ENCODE results near the gene LMOD3. TPM values are rescaled to one million over a fixed set of nuclear protein-coding genes. Genes with fewer than 3 reads are reported as not detected.

LMOD3 gene
- total RNA-seq, 1 experiment from 2014 or later = not detected

DNA sequence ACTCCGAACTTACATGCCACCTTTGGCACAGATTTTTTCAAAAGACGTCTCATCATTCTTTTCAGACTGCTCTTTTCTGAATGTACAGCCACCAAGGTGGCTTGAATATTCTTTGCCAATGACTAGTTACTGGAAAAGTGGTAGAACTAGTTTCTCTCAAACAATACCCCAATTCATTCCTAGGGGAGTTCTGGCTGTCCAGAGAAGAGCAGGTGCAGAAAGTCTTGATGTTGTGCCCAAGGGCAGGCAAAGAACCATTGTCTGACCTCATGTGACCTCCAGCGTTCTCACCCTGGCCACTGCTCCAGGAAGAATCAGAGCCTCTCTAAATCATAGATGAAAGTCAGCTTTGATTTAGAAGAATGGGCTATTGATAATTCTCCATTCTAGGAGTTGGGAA is 5.5 kb downstream of the LMOD3 start:
- intact Hi-C loops (cut with micrococcal nuclease; ENCODE audit: unreplicated experiment) = no loop called here
- ATAC-seq = no peak
- TF ChIP-seq SIN3A (IDR thresholded peaks at IDR 0.05; ENCODE audit: borderline replicate concordance, insufficient read depth, low read depth, low read length) (no peak), TCF7L2 (IDR thresholded peaks at IDR 0.05; ENCODE audit: low read depth, low read length) (no peak), POLR2AphosphoS5 (IDR thresholded peaks at IDR 0.05; ENCODE audit: low read depth, low read length) (no peak)
- TF ChIP-seq, protein P1, sequence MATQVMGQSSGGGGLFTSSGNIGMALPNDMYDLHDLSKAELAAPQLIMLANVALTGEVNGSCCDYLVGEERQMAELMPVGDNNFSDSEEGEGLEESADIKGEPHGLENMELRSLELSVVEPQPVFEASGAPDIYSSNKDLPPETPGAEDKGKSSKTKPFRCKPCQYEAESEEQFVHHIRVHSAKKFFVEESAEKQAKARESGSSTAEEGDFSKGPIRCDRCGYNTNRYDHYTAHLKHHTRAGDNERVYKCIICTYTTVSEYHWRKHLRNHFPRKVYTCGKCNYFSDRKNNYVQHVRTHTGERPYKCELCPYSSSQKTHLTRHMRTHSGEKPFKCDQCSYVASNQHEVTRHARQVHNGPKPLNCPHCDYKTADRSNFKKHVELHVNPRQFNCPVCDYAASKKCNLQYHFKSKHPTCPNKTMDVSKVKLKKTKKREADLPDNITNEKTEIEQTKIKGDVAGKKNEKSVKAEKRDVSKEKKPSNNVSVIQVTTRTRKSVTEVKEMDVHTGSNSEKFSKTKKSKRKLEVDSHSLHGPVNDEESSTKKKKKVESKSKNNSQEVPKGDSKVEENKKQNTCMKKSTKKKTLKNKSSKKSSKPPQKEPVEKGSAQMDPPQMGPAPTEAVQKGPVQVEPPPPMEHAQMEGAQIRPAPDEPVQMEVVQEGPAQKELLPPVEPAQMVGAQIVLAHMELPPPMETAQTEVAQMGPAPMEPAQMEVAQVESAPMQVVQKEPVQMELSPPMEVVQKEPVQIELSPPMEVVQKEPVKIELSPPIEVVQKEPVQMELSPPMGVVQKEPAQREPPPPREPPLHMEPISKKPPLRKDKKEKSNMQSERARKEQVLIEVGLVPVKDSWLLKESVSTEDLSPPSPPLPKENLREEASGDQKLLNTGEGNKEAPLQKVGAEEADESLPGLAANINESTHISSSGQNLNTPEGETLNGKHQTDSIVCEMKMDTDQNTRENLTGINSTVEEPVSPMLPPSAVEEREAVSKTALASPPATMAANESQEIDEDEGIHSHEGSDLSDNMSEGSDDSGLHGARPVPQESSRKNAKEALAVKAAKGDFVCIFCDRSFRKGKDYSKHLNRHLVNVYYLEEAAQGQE (IDR thresholded peaks at IDR 0.05; ENCODE audit: insufficient read depth in 1 of 2, low read depth in 2 of 2, low read length in 1 of 2) = no peak
- TF ChIP-seq, protein P2, sequence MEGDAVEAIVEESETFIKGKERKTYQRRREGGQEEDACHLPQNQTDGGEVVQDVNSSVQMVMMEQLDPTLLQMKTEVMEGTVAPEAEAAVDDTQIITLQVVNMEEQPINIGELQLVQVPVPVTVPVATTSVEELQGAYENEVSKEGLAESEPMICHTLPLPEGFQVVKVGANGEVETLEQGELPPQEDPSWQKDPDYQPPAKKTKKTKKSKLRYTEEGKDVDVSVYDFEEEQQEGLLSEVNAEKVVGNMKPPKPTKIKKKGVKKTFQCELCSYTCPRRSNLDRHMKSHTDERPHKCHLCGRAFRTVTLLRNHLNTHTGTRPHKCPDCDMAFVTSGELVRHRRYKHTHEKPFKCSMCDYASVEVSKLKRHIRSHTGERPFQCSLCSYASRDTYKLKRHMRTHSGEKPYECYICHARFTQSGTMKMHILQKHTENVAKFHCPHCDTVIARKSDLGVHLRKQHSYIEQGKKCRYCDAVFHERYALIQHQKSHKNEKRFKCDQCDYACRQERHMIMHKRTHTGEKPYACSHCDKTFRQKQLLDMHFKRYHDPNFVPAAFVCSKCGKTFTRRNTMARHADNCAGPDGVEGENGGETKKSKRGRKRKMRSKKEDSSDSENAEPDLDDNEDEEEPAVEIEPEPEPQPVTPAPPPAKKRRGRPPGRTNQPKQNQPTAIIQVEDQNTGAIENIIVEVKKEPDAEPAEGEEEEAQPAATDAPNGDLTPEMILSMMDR (IDR thresholded peaks at IDR 0.05) = no peak
- in situ Hi-C loops (cut with HindIII; ENCODE audit: low pct_unique_long_range_greater_than_20kb, low sequenced_read_pairs) = no loop called here
- no peaks in the 10 kb centered on the region for H3K9me3 ChIP-seq (ENCODE audit: control insufficient read depth, insufficient read depth, low read depth, low read length)
- ChIA-PET CTCF (no interaction called here), POLR2A (no interaction called here)
- no peaks in the 10 kb centered on the region for H3K27me3 ChIP-seq (ENCODE audit: control insufficient read depth, insufficient read depth, low read length)
- H3K27ac ChIP-seq (ENCODE audit: low read length) = no peak overlapping the region
- BruUV-seq (replicated peaks) = no TSS peak
- H3K36me3 ChIP-seq (ENCODE audit: control insufficient read depth, insufficient read depth, low read length) = no peaks in the 10 kb centered on the region
- H3K4me3 ChIP-seq (ENCODE audit: low read depth in 2 of 2, low read length in 2 of 2) = no peak overlapping the region
- no peaks in the 10 kb centered on the region for H3K4me1 ChIP-seq (ENCODE audit: control insufficient read depth, insufficient read depth, low read length)
- no peak for DNase-seq (ENCODE audit: low read depth, low spot score)

DNA sequence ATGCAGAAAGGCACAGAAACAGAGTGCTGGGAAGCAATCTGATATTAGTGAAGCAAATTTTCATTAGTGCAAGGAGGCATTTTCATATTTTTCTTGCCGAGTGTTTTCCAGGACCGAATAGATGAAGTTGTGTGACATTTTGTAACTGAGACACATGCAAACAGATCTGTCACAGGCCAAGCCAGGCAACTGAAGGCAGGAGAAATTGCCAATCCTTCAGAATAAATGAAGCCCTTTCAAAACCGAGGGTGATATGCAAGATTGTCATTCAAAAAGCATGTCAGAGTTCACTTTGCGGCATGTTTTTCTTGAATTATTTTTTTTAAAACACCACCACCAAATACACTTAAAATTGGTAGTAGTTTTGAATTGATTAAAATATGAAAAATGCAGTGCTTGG is 6.2 kb downstream of the LMOD3 start:
- Histone ChIP-seq H3K36me3 (ENCODE audit: control insufficient read depth, insufficient read depth, low read length) (no peaks in the 10 kb centered on the region), H3K4me1 (ENCODE audit: control insufficient read depth, insufficient read depth, low read length) (no peaks in the 10 kb centered on the region), H3K27ac (ENCODE audit: low read length) (no peak overlapping the region), H3K4me3 (ENCODE audit: low read depth in 2 of 2, low read length in 2 of 2) (no peak overlapping the region), H3K9me3 (ENCODE audit: control insufficient read depth, insufficient read depth, low read depth, low read length) (no peaks in the 10 kb centered on the region), H3K27me3 (ENCODE audit: control insufficient read depth, insufficient read depth, low read length) (no peaks in the 10 kb centered on the region)
- DNase-seq (ENCODE audit: low read depth, low spot score) = no peak
- intact Hi-C loops (cut with micrococcal nuclease; ENCODE audit: unreplicated experiment) (no loop called here), in situ Hi-C loops (cut with HindIII; ENCODE audit: low pct_unique_long_range_greater_than_20kb, low sequenced_read_pairs) (no loop called here)
- POLR2A ChIA-PET = no interaction called here
- CTCF ChIA-PET = no interaction called here
- TF ChIP-seq, protein P2 (IDR thresholded peaks at IDR 0.05) = no peak
- TF ChIP-seq, protein P1 (IDR thresholded peaks at IDR 0.05; ENCODE audit: insufficient read depth in 1 of 2, low read depth in 2 of 2, low read length in 1 of 2) = no peak
- no peak for TF ChIP-seq SIN3A (IDR thresholded peaks at IDR 0.05; ENCODE audit: borderline replicate concordance, insufficient read depth, low read depth, low read length)
- no peak for TF ChIP-seq TCF7L2 (IDR thresholded peaks at IDR 0.05; ENCODE audit: low read depth, low read length)
- TF ChIP-seq POLR2AphosphoS5 (IDR thresholded peaks at IDR 0.05; ENCODE audit: low read depth, low read length) = no peak
- no peak for ATAC-seq
- BruUV-seq (replicated peaks) = no TSS peak
